PFSK-1 (cell line): Measurements from ENCODE around the gene CTNNA1.

ENCODE experiments used
- POLR2AphosphoS5 ChIP-seq: IDR thresholded peaks from 2 replicates; pipeline ENCODE4 v1.6.1; 2012; ENCODE audit warnings: low read depth, mild to moderate bottlenecking, control low read depth, low read length, moderate library complexity
- REST ChIP-seq, 2 experiments: IDR thresholded peaks; 2 replicates each; pipeline versions ENCODE4 v1.6.1 to v1.8.0; 2011 to 2012; ENCODE audit warnings: low read depth in 2 of 2, low read length in 2 of 2, control low read depth in 1 of 2, inconsistent platforms in 1 of 2, mild to moderate bottlenecking in 1 of 2, moderate library complexity in 1 of 2; ENCODE audit not compliant: insufficient read depth in 1 of 2
- SIN3A ChIP-seq: IDR thresholded peaks from 2 replicates; pipeline ENCODE4 v1.6.1; 2012; ENCODE audit warnings: mild to moderate bottlenecking, low read length, moderate library complexity, borderline replicate concordance; ENCODE audit not compliant: insufficient read depth
- TAF1 ChIP-seq: IDR thresholded peaks from 2 replicates; pipeline ENCODE4 v1.6.1; 2012; ENCODE audit warnings: low read length, control low read depth, borderline replicate concordance; ENCODE audit not compliant: insufficient read depth

DNA sequence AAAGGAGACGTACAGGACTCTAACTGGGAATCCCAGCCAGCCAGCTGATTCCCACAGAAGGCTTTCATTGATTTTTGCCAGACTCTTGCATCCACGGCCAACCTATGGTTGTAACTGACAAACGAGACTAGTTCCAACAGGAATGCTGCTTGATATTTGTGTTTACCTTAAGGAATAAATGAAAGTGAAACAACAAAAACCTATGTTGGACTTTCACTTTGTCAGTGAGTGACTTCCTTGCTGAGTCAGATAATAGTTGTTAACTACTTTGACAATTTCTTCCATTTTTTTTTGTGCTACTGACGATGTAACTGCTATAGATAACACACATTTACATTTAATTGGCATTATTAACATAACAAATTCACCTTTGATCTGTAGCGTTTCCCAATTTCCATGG lies 185.3 kb downstream of the CTNNA1 start:
- TF ChIP-seq TAF1, result no peak
- no peak for TF ChIP-seq SIN3A
- TF ChIP-seq POLR2AphosphoS5, result no peak
- no peak for TF ChIP-seq REST (IDR thresholded peaks at IDR 0.05; ENCODE audit: insufficient read depth in 1 of 2, low read depth in 2 of 2, low read length in 2 of 2)
